Camera-type eye (tissue), 1 donor: Measurements from ENCODE around the gene GP2. TPM values are rescaled to one million over a fixed set of nuclear protein-coding genes. Genes with fewer than 3 reads are reported as not detected.

Source experiments
- total RNA-seq: library from RNA; depleted of rRNA; stranded (reverse); fragments of >200 nt; gene quantifications from one replicate; pipeline ENCODE4 v1.2.3, GENCODE V29; 2014

The GP2 gene
- not detected for total RNA-seq

GRCh38 chr16:20327444-20328041, at the start of gene GP2:
Gene GP2, minus strand, starts transcription at chr16:20327513. Its CDS starts 1,082 bp downstream, at chr16:20326431.

GRCh38 chr16:20352615-20353014, 25.3 kb upstream of the GP2 start, which contains the start of gene UMOD:
Gene UMOD, minus strand, starts transcription at chr16:20352715. Its CDS starts 1,978 bp downstream, at chr16:20350737.

Other genes with a start within 250 kb of the GP2 start
- not detected for gene UMOD, start 25.2 kb upstream of the GP2 start, total RNA-seq
- not detected for gene PDILT, start 77.2 kb upstream of the GP2 start, total RNA-seq
- 0.66 TPM for gene ACSM5, start 82.0 kb upstream of the GP2 start, total RNA-seq
- not detected for gene ACSM2A, start 124.0 kb upstream of the GP2 start, total RNA-seq
- gene ACSM2B, start 248.9 kb upstream of the GP2 start, total RNA-seq: not detected